Measurements from ENCODE around the gene DPP7.

DNA sequence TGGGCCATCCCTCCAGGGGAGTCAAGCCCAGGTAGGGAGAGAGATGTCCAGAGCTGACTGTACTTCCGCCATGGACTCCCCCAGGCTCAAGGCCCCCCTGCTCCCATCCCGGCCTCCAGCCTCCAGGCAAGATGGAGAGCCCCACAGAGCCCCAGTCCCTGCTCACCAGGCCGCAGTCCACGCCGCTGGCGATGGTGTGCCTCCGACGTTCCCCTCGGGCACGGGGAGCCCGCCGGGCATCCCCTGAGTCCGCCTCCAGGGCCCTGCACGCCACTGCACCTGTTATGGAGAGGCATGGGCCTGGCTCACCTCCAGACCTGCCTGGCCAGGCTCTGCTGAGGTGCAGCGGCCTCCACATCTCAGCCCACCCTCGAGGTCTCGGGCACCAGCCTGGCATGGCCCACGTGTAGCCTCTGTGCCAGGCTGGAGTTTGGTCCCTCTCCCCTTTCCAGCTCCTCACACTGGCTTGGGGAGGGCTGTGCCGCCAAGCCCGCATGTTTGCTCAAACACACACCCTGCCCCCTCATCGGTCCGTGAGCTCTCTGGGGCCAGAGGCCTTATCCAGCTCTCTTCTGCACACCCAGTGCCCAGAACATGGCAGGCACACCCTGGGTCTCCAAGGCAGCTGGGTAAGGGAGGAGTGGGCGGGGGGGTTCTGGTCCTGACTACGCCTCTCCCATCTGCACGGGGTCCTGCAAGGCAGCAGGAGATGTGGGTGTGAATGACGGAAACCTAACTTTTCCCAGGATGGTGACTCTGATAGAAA, 48.3 kb downstream of the DPP7 start:
- TF ChIP-seq CTCF (IDR thresholded peaks at IDR 0.05; ENCODE audit: low read length), result no peak
- TF ChIP-seq EZH2phosphoT487 (IDR thresholded peaks at IDR 0.05; ENCODE audit: low read length), result no peak

All from MM.1S (cell line).